HepG2 (cell line): Measurements from ENCODE around the gene ZNF138. TPM values are rescaled to one million over a fixed set of nuclear protein-coding genes. Genes with fewer than 3 reads are reported as not detected.

Experiments
- CBX1 ChIP-seq: IDR thresholded peaks from one replicate; pipeline ENCODE4 v1.6.1; 2016; ENCODE audit warnings: antibody characterized with exemption, low read depth
- CHD2 ChIP-seq: IDR thresholded peaks from 2 replicates; pipeline ENCODE4 v1.6.1; 2011; ENCODE audit warnings: low read depth, low read length, improper control_type of control experiment
- DZIP1 ChIP-seq: sonication (generic); formaldehyde crosslinking; IDR thresholded peaks from 2 replicates; pipeline ENCODE4 v1.5.0; 2020; ENCODE audit warnings: mild to moderate bottlenecking, missing genetic modification reagents
- EHMT2 ChIP-seq: fragments of 200-600 bp; sonication (generic); IDR thresholded peaks from 2 replicates; pipeline ENCODE4 v1.7.0; 2017; ENCODE audit warnings: antibody characterized with exemption, low read depth, low read length, borderline replicate concordance
- ELF4 ChIP-seq: sonication (generic); formaldehyde crosslinking; IDR thresholded peaks from 2 replicates; pipeline ENCODE4 v1.5.0; 2020; ENCODE audit warnings: missing genetic modification reagents, mild to moderate bottlenecking, moderate library complexity, borderline replicate concordance
- FOXK1 ChIP-seq: sonication (generic); formaldehyde crosslinking; IDR thresholded peaks from 2 replicates; pipeline ENCODE4 v1.4.0; 2020; ENCODE audit warnings: low read depth, missing genetic modification reagents, borderline replicate concordance
- GLI4 ChIP-seq: sonication (generic); formaldehyde crosslinking; IDR thresholded peaks from 2 replicates; pipeline ENCODE4 v1.5.1; 2020; ENCODE audit warnings: missing genetic modification reagents, mild to moderate bottlenecking, moderate library complexity, borderline replicate concordance
- HMGXB4 ChIP-seq, 2 experiments: sonication (generic) in 1 of 2; formaldehyde crosslinking in 1 of 2; IDR thresholded peaks; 2 replicates each; pipeline versions ENCODE4 v1.4.0 to v1.6.1; 2018 to 2020; ENCODE audit warnings: missing genetic modification reagents in 2 of 2, borderline replicate concordance in 1 of 2, low read depth in 1 of 2, mild to moderate bottlenecking in 1 of 2, missing biosample characterization in 1 of 2
- ISL2 ChIP-seq: sonication (generic); formaldehyde crosslinking; IDR thresholded peaks from 2 replicates; pipeline ENCODE4 v1.5.0; 2020; ENCODE audit warnings: missing genetic modification reagents
- MBNL3 ChIP-seq: fragments of 250-450 bp; sonication (Bioruptor Pico); conservative IDR thresholded peaks from 2 replicates; pipeline ENCODE4 v1.8.0; 2022; ENCODE audit warnings: mild to moderate bottlenecking, inconsistent platforms
- MXD4 ChIP-seq: IDR thresholded peaks from 2 replicates; pipeline ENCODE4 v1.6.1; 2016; ENCODE audit warnings: mild to moderate bottlenecking, missing biosample characterization, missing genetic modification reagents
- PLSCR1 ChIP-seq: sonication (generic); formaldehyde crosslinking; IDR thresholded peaks from 2 replicates; pipeline ENCODE4 v1.5.0; 2020; ENCODE audit warnings: missing genetic modification reagents, mild to moderate bottlenecking, borderline replicate concordance
- POLR2AphosphoS2 ChIP-seq: IDR thresholded peaks from 2 replicates; pipeline ENCODE4 v1.6.1; 2011; ENCODE audit warnings: low read depth, low read length, improper control_type of control experiment
- PREB ChIP-seq: sonication (generic); formaldehyde crosslinking; IDR thresholded peaks from 2 replicates; pipeline ENCODE4 v1.4.0; 2020; ENCODE audit warnings: missing genetic modification reagents
- ZNF264 ChIP-seq: sonication (generic); formaldehyde crosslinking; IDR thresholded peaks from 2 replicates; pipeline ENCODE4 v1.4.0; 2020; ENCODE audit warnings: missing genetic modification reagents
- ZNF280D ChIP-seq: sonication (generic); formaldehyde crosslinking; IDR thresholded peaks from 2 replicates; pipeline ENCODE4 v1.5.1; 2020; ENCODE audit warnings: mild to moderate bottlenecking, missing genetic modification reagents
- ZNF496 ChIP-seq: sonication (generic); formaldehyde crosslinking; IDR thresholded peaks from 2 replicates; pipeline ENCODE4 v1.8.1; 2023; ENCODE audit warnings: mild to moderate bottlenecking, moderate library complexity, missing genetic modification reagents; ENCODE audit not compliant: insufficient replicate concordance
- ZNF629 ChIP-seq: sonication (generic); formaldehyde crosslinking; conservative IDR thresholded peaks from 2 replicates; pipeline ENCODE4 v1.5.0; 2020; ENCODE audit warnings: missing genetic modification reagents
- ZNF777 ChIP-seq: sonication (generic); formaldehyde crosslinking; IDR thresholded peaks from 2 replicates; pipeline ENCODE4 v1.4.0; 2020; ENCODE audit warnings: missing genetic modification reagents
- polyA plus RNA-seq, 8 experiments: library from polyadenylated mRNA; depleted of rRNA in 3 of 8; stranded (reverse) in 7 of 8; unstranded in 1 of 8; fragments of >200 nt; fragmentation: Illumina TruSeq in 4 of 8; extraction: Trizol in 4 of 8; gene quantifications; 2 replicates each; pipeline versions ENCODE4 v1.2.1 to v1.2.3, GENCODE V29; 2011 to 2016; ENCODE audit warnings: low read depth in 4 of 8, missing spikeins in 1 of 8, mixed read lengths in 1 of 8; ENCODE audit not compliant: insufficient read depth in 1 of 8
- total RNA-seq, 5 experiments: library from RNA; depleted of rRNA; stranded (reverse); fragments of >200 nt; fragmentation: Illumina TruSeq; extraction: Trizol; gene quantifications; 2 replicates each; pipeline ENCODE4 v1.2.3, GENCODE V29; 2016; ENCODE audit warnings: low read depth in 1 of 5

Gene ZNF138
- total and polyA plus RNA-seq, 2 of the 13 experiments (the other 11 are each of a cell fraction or from before 2014, with no cell fraction given): 2.7 to 5.8 TPM

- TF ChIP-seq PLSCR1 (CRISPR knock-in tag) (no peak), ISL2 (CRISPR knock-in tag) (no peak), GLI4 (peak; percentile 81; the same call in 1 of the 2 replicates), MBNL3 (CRISPR knock-in tag) (no peak), MXD4 (peak; percentile 68), ZNF496 (CRISPR knock-in tag) (no peak), EHMT2 (no peak; the same call in 1 of the 2 replicates), ZNF264 (CRISPR knock-in tag) (no peak), PREB (CRISPR knock-in tag) (no peak), ZNF777 (CRISPR knock-in tag) (peak; percentile 51; the same call in 1 of the 2 replicates), POLR2AphosphoS2 (no peak), FOXK1 (CRISPR knock-in tag) (no peak), DZIP1 (CRISPR knock-in tag) (no peak), ZNF280D (CRISPR knock-in tag) (peak; percentile 29; the same call in 1 of the 2 replicates), HMGXB4 (CRISPR knock-in tag; IDR thresholded peaks at IDR 0.05; ENCODE audit: borderline replicate concordance in 1 of 2, low read depth in 1 of 2) (peak; percentile 39 to 65; a peak in 1 of 4 replicates), ELF4 (CRISPR knock-in tag) (no peak), ZNF629 (CRISPR knock-in tag) (no peak), CBX1 (no peak), CHD2 (0 out of 2 replicates have a peak, but pooled peaks have one; percentile 12)
Observed at GRCh38 chr7:64794171-64794844, at the start of gene ZNF138 (continued).
